Measurements from ENCODE around the gene CDH24.

DNA sequence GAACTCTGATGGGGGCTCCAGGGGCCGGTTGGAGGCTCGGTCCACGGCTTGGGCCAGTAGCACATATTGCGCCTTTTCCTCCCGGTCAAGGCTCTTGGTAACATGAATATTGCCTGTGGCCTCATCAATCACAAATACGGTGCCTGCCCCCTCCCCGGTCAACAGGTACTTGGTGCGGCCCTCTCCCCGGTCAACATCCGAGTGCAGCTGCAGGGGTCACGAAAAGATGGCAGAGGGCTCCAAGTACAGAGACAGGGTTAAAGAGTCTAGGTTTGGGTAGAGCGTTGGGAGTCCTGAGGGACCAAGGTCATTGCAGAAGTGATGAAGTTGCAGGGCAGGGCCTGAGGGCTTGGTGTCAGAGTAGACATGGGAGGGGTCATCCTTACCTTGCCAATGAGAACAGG is 2.2 kb downstream of the CDH24 start:
- TF ChIP-seq CTCF (conservative IDR thresholded peaks at IDR 0.05; ENCODE audit: low read depth, low read length): no peak
- TF ChIP-seq EZH2 (IDR thresholded peaks at IDR 0.05; ENCODE audit: low read length, unreplicated experiment): no peak

All from PC-3 (cell line).